Measurements from ENCODE around the gene FRMD4A.

GRCh38 chr10:13754277-13754676 lies 576.4 kb downstream of the FRMD4A start:
- TF ChIP-seq, protein P1, sequence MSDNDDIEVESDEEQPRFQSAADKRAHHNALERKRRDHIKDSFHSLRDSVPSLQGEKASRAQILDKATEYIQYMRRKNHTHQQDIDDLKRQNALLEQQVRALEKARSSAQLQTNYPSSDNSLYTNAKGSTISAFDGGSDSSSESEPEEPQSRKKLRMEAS (IDR thresholded peaks at IDR 0.05; ENCODE audit: low read depth), result no peak
- no peak for TF ChIP-seq IRF3 (IDR thresholded peaks at IDR 0.05; ENCODE audit: low read depth, low read length)
